GM18867 (cell line): ENCODE data around the gene RNF32.

Experiments
- ATAC-seq: cut with Tn5 transposase; IDR thresholded peaks from one replicate; pipeline ENCODE4 v1.9.1; 2021; ENCODE audit warnings: mild to moderate bottlenecking, moderate library complexity; ENCODE audit not compliant: unreplicated experiment

RNF32 gene

DNA sequence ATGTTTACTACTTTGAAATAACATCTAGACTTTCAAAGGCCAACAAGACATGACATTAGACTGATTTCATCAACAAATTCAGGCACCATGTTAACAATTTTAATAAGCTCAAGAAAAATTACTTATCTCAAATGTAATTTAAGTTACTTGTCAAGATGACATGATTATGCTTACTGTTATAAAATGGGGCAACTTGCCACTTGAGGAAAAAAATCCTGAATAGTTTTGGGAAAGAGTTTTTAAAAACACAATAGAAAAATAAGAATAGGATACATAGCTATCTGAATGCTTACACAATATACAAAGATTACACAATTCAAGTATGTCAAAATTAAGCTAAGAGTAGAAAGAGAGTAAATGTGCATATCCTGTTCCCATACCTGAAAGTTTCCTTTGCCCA lies 85.4 kb downstream of the RNF32 start:
- ATAC-seq = no peak
